ENCODE measurements around the gene TOX2.

Gene TOX2

GRCh38 chr20:44010162-44010704 lies 95.6 kb downstream of the TOX2 start:
- no peak overlapping the region for H3K4me3 ChIP-seq (ENCODE audit: low read depth, low read length)
- no peak for TF ChIP-seq CTCF (IDR thresholded peaks at IDR 0.05; ENCODE audit: borderline replicate concordance, insufficient read depth, low read depth, low read length)

GRCh38 chr20:44011251-44011940 lies 96.7 kb downstream of the TOX2 start:
- no peak overlapping the region for H3K4me3 ChIP-seq (ENCODE audit: low read depth, low read length)
- TF ChIP-seq CTCF (IDR thresholded peaks at IDR 0.05; ENCODE audit: borderline replicate concordance, insufficient read depth, low read depth, low read length) = no peak

- H3K4me3 ChIP-seq (ENCODE audit: low read depth, low read length) = no peak overlapping the region
- TF ChIP-seq CTCF (IDR thresholded peaks at IDR 0.05; ENCODE audit: borderline replicate concordance, insufficient read depth, low read depth, low read length) = no peak
These were observed 98.0 kb downstream of the TOX2 start for GRCh38 chr20:44012466-44013226.

GRCh38 chr20:44014807-44015732 lies 100.4 kb downstream of the TOX2 start:
- H3K4me3 ChIP-seq (ENCODE audit: low read depth, low read length) = no peak overlapping the region
- no peak for TF ChIP-seq CTCF (IDR thresholded peaks at IDR 0.05; ENCODE audit: borderline replicate concordance, insufficient read depth, low read depth, low read length)

GRCh38 chr20:44015733-44016103 lies 101.1 kb downstream of the TOX2 start:
- no peak overlapping the region for H3K4me3 ChIP-seq (ENCODE audit: low read depth, low read length)

GRCh38 chr20:44016525-44016924 lies 101.9 kb downstream of the TOX2 start:
- no peak overlapping the region for H3K4me3 ChIP-seq (ENCODE audit: low read depth, low read length)
- no peak for TF ChIP-seq CTCF (IDR thresholded peaks at IDR 0.05; ENCODE audit: borderline replicate concordance, insufficient read depth, low read depth, low read length)

More at GRCh38 chr20:44015733-44016103, 101.1 kb downstream of the TOX2 start:
- TF ChIP-seq CTCF (IDR thresholded peaks at IDR 0.05; ENCODE audit: borderline replicate concordance, insufficient read depth, low read depth, low read length) = no peak

Measured in GM12875 (cell line).